SK-N-SH (cell line): ENCODE results near the gene MYRF. TPM values are rescaled to one million over a fixed set of nuclear protein-coding genes. Genes with fewer than 3 reads are reported as not detected.

Source experiments
- CTCF ChIA-PET: fragments of 300-600, 350-600 bp; formaldehyde crosslinking; extraction: SDS; loops from one replicate; lab custom pipeline; 2021; lab: Yijun Ruan, JAX
- POLR2A ChIA-PET: fragments of 350-600 bp; sonication (Branson Sonifier 250); formaldehyde crosslinking; extraction: SDS; loops from one replicate; lab custom pipeline; 2020; ENCODE audit warnings: antibody characterized with exemption, inconsistent platforms; lab: Yijun Ruan, JAX
- DNase-seq: peaks from one replicate; pipeline ENCODE4 v3.0.0; 2012
- H2AFZ ChIP-seq: fragments of 200-600 bp; sonication (generic); 2 replicates; pipeline ENCODE4 v1.8.1; 2016; ENCODE audit warnings: antibody characterized with exemption, mild to moderate bottlenecking, low read depth
- H3F3A ChIP-seq: fragments of 200-600 bp; sonication (generic); replicated peaks from 2 replicates; pipeline ENCODE3; 2016; ENCODE audit warnings: antibody characterized with exemption, mild to moderate bottlenecking; ENCODE audit not compliant: insufficient read depth
- H3K27ac ChIP-seq, 2 experiments: fragments of 200-500 bp in 1 of 2; fragments of 200-600 bp in 1 of 2; sonication (Bioruptor generic) in 1 of 2; sonication (generic), shearing (Covaris generic) in 1 of 2; 2 replicates each; pipeline versions ENCODE4 v1.5.1 to v1.6.1; 2014 to 2016; ENCODE audit warnings: low read depth in 2 of 2, inconsistent platforms in 1 of 2, low read length in 1 of 2, mild to moderate bottlenecking in 1 of 2, mixed read lengths in 1 of 2
- H3K27me3 ChIP-seq: fragments of 200-600 bp; sonication (generic), shearing (Covaris generic); 2 replicates; pipeline ENCODE4 v1.6.1; 2016; ENCODE audit warnings: mixed run types; ENCODE audit not compliant: insufficient read depth
- H3K36me3 ChIP-seq, 2 experiments: fragments of 200-500 bp in 1 of 2; fragments of 200-600 bp in 1 of 2; sonication (Bioruptor generic) in 1 of 2; sonication (generic) in 1 of 2; replicated peaks in 1 of 2; 2 replicates each; pipeline versions ENCODE3 to v1.5.1; 2014 to 2016; ENCODE audit warnings: low read length in 1 of 2, mild to moderate bottlenecking in 1 of 2; ENCODE audit not compliant: insufficient read depth in 2 of 2, control insufficient read depth in 1 of 2
- H3K4me1 ChIP-seq, 2 experiments: fragments of 200-500 bp in 1 of 2; fragments of 200-600 bp in 1 of 2; sonication (Bioruptor generic) in 1 of 2; sonication (generic), shearing (Covaris generic) in 1 of 2; 2 replicates each; pipeline versions ENCODE4 v1.5.1 to v1.6.1; 2014 to 2016; ENCODE audit warnings: low read depth in 1 of 2, low read length in 1 of 2, mixed run types in 1 of 2; ENCODE audit not compliant: insufficient read depth in 2 of 2, control insufficient read depth in 1 of 2
- H3K4me2 ChIP-seq: fragments of 200-600 bp; sonication (generic), shearing (Covaris generic); 2 replicates; pipeline ENCODE4 v1.6.1; 2017; ENCODE audit warnings: mixed run types
- H3K4me3 ChIP-seq, 2 experiments: fragments of 200-500 bp in 1 of 2; fragments of 200-600 bp in 1 of 2; sonication (Bioruptor generic) in 1 of 2; sonication (generic), shearing (Covaris generic) in 1 of 2; 2 replicates each; pipeline versions ENCODE4 v1.5.1 to v1.8.1; 2014 to 2016; ENCODE audit warnings: low read depth in 2 of 2, inconsistent platforms in 1 of 2, low read length in 1 of 2, mild to moderate bottlenecking in 1 of 2, mixed read lengths in 1 of 2, moderate library complexity in 1 of 2
- H3K79me2 ChIP-seq: fragments of 200-600 bp; sonication (generic); 2 replicates; pipeline ENCODE4 v1.8.1; 2017; ENCODE audit warnings: mild to moderate bottlenecking; ENCODE audit not compliant: insufficient read depth
- H3K9ac ChIP-seq: fragments of 200-600 bp; sonication (generic); 2 replicates; pipeline ENCODE4 v1.6.1; 2017; ENCODE audit warnings: mixed run types
- H3K9me2 ChIP-seq: fragments of 200-600 bp; sonication (generic); 2 replicates; pipeline ENCODE4 v1.6.1; 2017; ENCODE audit warnings: mixed run types
- H3K9me3 ChIP-seq: fragments of 200-600 bp; sonication (generic); 2 replicates; pipeline ENCODE4 v1.6.1; 2017; ENCODE audit warnings: mixed run types, mild to moderate bottlenecking, moderate library complexity
- H4K20me1 ChIP-seq: fragments of 200-600 bp; sonication (generic); 2 replicates; pipeline ENCODE4 v1.6.1; 2017; ENCODE audit warnings: mild to moderate bottlenecking, mixed run types; ENCODE audit not compliant: insufficient read depth
- CHD2 ChIP-seq: fragments of 150-350 bp; IDR thresholded peaks from 2 replicates; pipeline ENCODE4 v1.6.1; 2018; ENCODE audit warnings: low read length; ENCODE audit not compliant: partially characterized antibody
- EZH2phosphoT487 ChIP-seq: fragments of 200-600 bp; sonication (generic); IDR thresholded peaks from 2 replicates; pipeline ENCODE4 v1.6.1; 2017; ENCODE audit warnings: low read depth, mixed run types, mild to moderate bottlenecking, antibody characterized with exemption, moderate library complexity, borderline replicate concordance
- GABPA ChIP-seq: IDR thresholded peaks from 2 replicates; pipeline ENCODE4 v1.4.0; 2012; ENCODE audit warnings: low read depth, mild to moderate bottlenecking
- JUND ChIP-seq: IDR thresholded peaks from 2 replicates; pipeline ENCODE4 v1.4.0; 2012
- MEF2A ChIP-seq: IDR thresholded peaks from 2 replicates; pipeline ENCODE4 v1.4.0; 2012; ENCODE audit warnings: low read depth, borderline replicate concordance
- NFIC ChIP-seq: IDR thresholded peaks from 2 replicates; pipeline ENCODE4 v1.4.0; 2012; ENCODE audit warnings: borderline replicate concordance
- POLR2AphosphoS5 ChIP-seq: IDR thresholded peaks from 2 replicates; pipeline ENCODE4 v1.6.1; 2012; ENCODE audit warnings: low read depth, low read length
- RAD21 ChIP-seq: IDR thresholded peaks from 2 replicates; pipeline ENCODE4 v1.6.1; 2012; ENCODE audit warnings: mild to moderate bottlenecking, low read length
- RXRA ChIP-seq: IDR thresholded peaks from 2 replicates; pipeline ENCODE4 v1.4.0; 2012; ENCODE audit warnings: low read depth, mild to moderate bottlenecking, borderline replicate concordance
- SIN3A ChIP-seq: IDR thresholded peaks from 2 replicates; pipeline ENCODE4 v1.6.1; 2012; ENCODE audit warnings: low read depth, mild to moderate bottlenecking, low read length, moderate library complexity, borderline replicate concordance
- SMC3 ChIP-seq: IDR thresholded peaks from 2 replicates; pipeline ENCODE4 v1.6.1; 2012; ENCODE audit warnings: low read depth, low read length, improper control_type of control experiment
- WGBS: methylation state at CpG from one replicate; pipeline ENCODE4 v1.1.6; 2017; ENCODE audit warnings: low lambda C conversion rate; 5-methylcytosine and 5-hydroxymethylcytosine counted together
- polyA plus RNA-seq, 3 experiments: library from polyadenylated mRNA; depleted of rRNA; stranded (reverse); fragments of >200 nt; gene quantifications; 2 replicates each; pipeline ENCODE4 v1.2.3, GENCODE V29; 2012
- TF ChIP-seq, protein P1 (sequence below): fragments of 150-350 bp; IDR thresholded peaks from 2 replicates; pipeline ENCODE4 v1.6.1; 2016; ENCODE audit warnings: mild to moderate bottlenecking, low read depth, low read length
- TF ChIP-seq, protein P2 (sequence below): fragments of 200-600 bp; sonication (generic); IDR thresholded peaks from 2 replicates; pipeline ENCODE4 v1.6.1; 2017; ENCODE audit warnings: antibody characterized with exemption, mild to moderate bottlenecking, moderate library complexity
- TF ChIP-seq, protein P3 (sequence below): fragments of 150-350 bp; IDR thresholded peaks from 2 replicates; pipeline ENCODE4 v1.6.1; 2017; ENCODE audit warnings: antibody characterized with exemption, low read length, low read depth, borderline replicate concordance
- TF ChIP-seq, protein P4 (sequence below): IDR thresholded peaks from 2 replicates; pipeline ENCODE4; 2012
- TF ChIP-seq, protein P5 (sequence below): IDR thresholded peaks from 2 replicates; pipeline ENCODE4 v1.4.0; 2012; ENCODE audit warnings: low read depth, borderline replicate concordance

The MYRF gene
- polyA plus RNA-seq, 1 of the 3 experiments (the other 2 are of a cell fraction), result 2.8 TPM

DNA sequence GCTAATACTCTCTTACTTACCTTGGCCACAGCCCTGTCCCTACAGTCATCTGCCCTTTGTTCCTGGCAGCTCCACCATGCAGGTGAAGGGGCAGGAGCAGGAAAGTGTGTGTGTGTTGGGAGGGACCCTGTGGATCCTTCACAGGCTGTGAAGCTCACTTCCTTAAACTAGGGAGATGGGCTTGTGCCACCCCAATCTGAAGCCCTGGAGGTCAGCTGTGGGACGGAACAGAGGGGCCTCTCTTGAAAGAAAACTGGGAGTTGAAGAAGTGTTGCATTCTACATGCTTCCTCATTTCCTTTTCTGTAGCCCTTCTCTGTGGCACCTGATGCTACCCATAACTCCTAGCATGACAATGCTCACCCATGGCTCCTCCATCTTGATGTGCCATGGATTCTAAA, 52.7 kb downstream of the MYRF start:
- H3K4me2 ChIP-seq, result no peak overlapping the region
- H3K79me2 ChIP-seq, result no peaks in the 10 kb centered on the region; the same call in none of the 2 replicates
- H3K27me3 ChIP-seq, result no peaks in the 10 kb centered on the region
- TF ChIP-seq MEF2A (no peak), SIN3A (no peak), RXRA (no peak), RAD21 (no peak), GABPA (no peak)
- TF ChIP-seq, protein P1, sequence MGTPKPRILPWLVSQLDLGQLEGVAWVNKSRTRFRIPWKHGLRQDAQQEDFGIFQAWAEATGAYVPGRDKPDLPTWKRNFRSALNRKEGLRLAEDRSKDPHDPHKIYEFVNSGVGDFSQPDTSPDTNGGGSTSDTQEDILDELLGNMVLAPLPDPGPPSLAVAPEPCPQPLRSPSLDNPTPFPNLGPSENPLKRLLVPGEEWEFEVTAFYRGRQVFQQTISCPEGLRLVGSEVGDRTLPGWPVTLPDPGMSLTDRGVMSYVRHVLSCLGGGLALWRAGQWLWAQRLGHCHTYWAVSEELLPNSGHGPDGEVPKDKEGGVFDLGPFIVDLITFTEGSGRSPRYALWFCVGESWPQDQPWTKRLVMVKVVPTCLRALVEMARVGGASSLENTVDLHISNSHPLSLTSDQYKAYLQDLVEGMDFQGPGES, result no peak
- H3K9ac ChIP-seq, result no peak overlapping the region
- ChIA-PET CTCF (interaction anchor here (1.7 to 3.5 kb wide), 4 partner anchors 8 to 303 kb away, joined by 6 to 21 read pairs (median 12); no protein-coding TSS in a partner anchor), POLR2A (interaction anchor here (1.2 to 1.5 kb wide), 3 partner anchors 10 to 23 kb away, joined by 3 to 6 read pairs (median 4); partner anchors contain the start of gene FADS2)
- no peaks in the 10 kb centered on the region for H3K4me1 ChIP-seq
- no peaks in the 10 kb centered on the region for H3K9me3 ChIP-seq
- no peak overlapping the region for H2AFZ ChIP-seq
- H4K20me1 ChIP-seq, result no peaks in the 10 kb centered on the region
- H3F3A ChIP-seq, result peaks cover 6% of the 10 kb centered on the region
- no peak overlapping the region for H3K27ac ChIP-seq
- no peak for DNase-seq
- WGBS, result 100% methylated on average over 1 of the region's 1 CpG
- H3K9me2 ChIP-seq, result no peaks in the 10 kb centered on the region
- no peak overlapping the region for H3K4me3 ChIP-seq
- peaks cover 19 to 58% of the 10 kb centered on the region in 2 experiments for H3K36me3 ChIP-seq

DNA sequence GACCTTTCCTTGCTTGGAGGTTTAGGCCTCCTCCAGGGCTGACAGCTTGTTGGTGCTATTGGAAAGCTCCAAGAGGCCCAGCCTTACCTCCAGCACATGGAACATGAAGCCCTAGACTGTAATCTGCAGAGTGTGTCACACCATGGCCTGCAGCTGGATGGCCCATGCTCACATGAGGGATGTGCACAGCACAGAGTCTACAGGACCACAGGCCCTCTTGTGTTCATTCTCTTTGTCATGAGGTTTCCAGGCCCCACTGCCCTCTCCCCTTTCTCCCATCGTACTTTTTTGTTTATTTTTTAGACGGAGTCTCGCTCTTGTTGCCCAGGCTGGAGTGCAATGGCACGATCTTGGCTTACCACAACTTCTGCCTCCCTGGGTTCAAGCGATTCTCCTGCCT, 54.3 kb downstream of the MYRF start:
- Histone ChIP-seq H4K20me1 (no peaks in the 10 kb centered on the region), H3K9me2 (no peaks in the 10 kb centered on the region), H3K4me2 (no peak overlapping the region), H2AFZ (no peak overlapping the region), H3K9ac (no peak overlapping the region), H3F3A (no peaks in the 10 kb centered on the region), H3K36me3 (peaks cover 18 to 69% of the 10 kb centered on the region in 2 experiments), H3K4me3 (no peak overlapping the region), H3K27ac (no peak overlapping the region), H3K27me3 (no peaks in the 10 kb centered on the region), H3K4me1 (no peaks in the 10 kb centered on the region), H3K79me2 (no peaks in the 10 kb centered on the region; the same call in 1 of the 2 replicates), H3K9me3 (no peaks in the 10 kb centered on the region)
- CTCF ChIA-PET, result interaction anchor here (1.2 to 3.5 kb wide), 10 partner anchors 7 to 301 kb away, joined by 3 to 21 read pairs (median 8); partner anchors contain the start of gene FADS2
- WGBS, result 90% methylated on average over 5 of the region's 5 CpGs
- POLR2A ChIA-PET, result interaction anchor here (0.9 kb wide), 1 partner anchor 9 kb away, joined by 3 read pairs; no protein-coding TSS in a partner anchor
- TF ChIP-seq, protein P2, sequence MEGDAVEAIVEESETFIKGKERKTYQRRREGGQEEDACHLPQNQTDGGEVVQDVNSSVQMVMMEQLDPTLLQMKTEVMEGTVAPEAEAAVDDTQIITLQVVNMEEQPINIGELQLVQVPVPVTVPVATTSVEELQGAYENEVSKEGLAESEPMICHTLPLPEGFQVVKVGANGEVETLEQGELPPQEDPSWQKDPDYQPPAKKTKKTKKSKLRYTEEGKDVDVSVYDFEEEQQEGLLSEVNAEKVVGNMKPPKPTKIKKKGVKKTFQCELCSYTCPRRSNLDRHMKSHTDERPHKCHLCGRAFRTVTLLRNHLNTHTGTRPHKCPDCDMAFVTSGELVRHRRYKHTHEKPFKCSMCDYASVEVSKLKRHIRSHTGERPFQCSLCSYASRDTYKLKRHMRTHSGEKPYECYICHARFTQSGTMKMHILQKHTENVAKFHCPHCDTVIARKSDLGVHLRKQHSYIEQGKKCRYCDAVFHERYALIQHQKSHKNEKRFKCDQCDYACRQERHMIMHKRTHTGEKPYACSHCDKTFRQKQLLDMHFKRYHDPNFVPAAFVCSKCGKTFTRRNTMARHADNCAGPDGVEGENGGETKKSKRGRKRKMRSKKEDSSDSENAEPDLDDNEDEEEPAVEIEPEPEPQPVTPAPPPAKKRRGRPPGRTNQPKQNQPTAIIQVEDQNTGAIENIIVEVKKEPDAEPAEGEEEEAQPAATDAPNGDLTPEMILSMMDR, result no peak
- TF ChIP-seq JUND, result no peak
- TF ChIP-seq, protein P3, sequence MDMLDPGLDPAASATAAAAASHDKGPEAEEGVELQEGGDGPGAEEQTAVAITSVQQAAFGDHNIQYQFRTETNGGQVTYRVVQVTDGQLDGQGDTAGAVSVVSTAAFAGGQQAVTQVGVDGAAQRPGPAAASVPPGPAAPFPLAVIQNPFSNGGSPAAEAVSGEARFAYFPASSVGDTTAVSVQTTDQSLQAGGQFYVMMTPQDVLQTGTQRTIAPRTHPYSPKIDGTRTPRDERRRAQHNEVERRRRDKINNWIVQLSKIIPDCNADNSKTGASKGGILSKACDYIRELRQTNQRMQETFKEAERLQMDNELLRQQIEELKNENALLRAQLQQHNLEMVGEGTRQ, result no peak
- TF ChIP-seq, protein P4, sequence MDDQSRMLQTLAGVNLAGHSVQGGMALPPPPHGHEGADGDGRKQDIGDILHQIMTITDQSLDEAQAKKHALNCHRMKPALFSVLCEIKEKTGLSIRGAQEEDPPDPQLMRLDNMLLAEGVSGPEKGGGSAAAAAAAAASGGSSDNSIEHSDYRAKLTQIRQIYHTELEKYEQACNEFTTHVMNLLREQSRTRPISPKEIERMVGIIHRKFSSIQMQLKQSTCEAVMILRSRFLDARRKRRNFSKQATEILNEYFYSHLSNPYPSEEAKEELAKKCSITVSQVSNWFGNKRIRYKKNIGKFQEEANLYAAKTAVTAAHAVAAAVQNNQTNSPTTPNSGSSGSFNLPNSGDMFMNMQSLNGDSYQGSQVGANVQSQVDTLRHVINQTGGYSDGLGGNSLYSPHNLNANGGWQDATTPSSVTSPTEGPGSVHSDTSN, result no peak
- TF ChIP-seq SMC3, result no peak
- TF ChIP-seq, protein P5, sequence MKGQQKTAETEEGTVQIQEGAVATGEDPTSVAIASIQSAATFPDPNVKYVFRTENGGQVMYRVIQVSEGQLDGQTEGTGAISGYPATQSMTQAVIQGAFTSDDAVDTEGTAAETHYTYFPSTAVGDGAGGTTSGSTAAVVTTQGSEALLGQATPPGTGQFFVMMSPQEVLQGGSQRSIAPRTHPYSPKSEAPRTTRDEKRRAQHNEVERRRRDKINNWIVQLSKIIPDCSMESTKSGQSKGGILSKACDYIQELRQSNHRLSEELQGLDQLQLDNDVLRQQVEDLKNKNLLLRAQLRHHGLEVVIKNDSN, result no peak
- TF ChIP-seq RXRA, result no peak
- no peak for TF ChIP-seq EZH2phosphoT487
- TF ChIP-seq MEF2A, result no peak
- no peak for TF ChIP-seq SIN3A
- no peak for TF ChIP-seq POLR2AphosphoS5
- no peak for TF ChIP-seq NFIC
- no peak for TF ChIP-seq CHD2
- no peak for TF ChIP-seq RAD21
- DNase-seq, result no peak
